GM12878 (cell line): Measurements from ENCODE around the gene MTRF1L. TPM values are rescaled to one million over a fixed set of nuclear protein-coding genes. Genes with fewer than 3 reads are reported as not detected.

Experiments
- ATAC-seq: fragments of 200-7000 bp; cut with Tn5 transposase; 3 replicates; pipeline ENCODE4 v1.9.1; 2020; ENCODE audit warnings: mild to moderate bottlenecking, moderate library complexity
- BruUV-seq: library from RNA; stranded (reverse); fragments of 400-500 nt; replicated peaks from 2 replicates; lab custom pipeline; 2021; lab: Mats Ljungman, UMichigan
- CTCF ChIA-PET: fragments of 300-600 bp; sonication (Branson Sonifier 250); formaldehyde crosslinking; extraction: SDS; loops from one replicate; lab custom pipeline; 2021; ENCODE audit warnings: inconsistent platforms; lab: Yijun Ruan, JAX
- POLR2A ChIA-PET: fragments of 350-600 bp; formaldehyde crosslinking; extraction: SDS; loops from one replicate; lab custom pipeline; 2021; ENCODE audit warnings: inconsistent platforms; lab: Charles Lee
- RAD21 ChIA-PET: fragments of 300-600 bp; sonication (Branson Sonifier 250); formaldehyde crosslinking; loops from one replicate; lab custom pipeline; 2023; ENCODE audit warnings: antibody characterized with exemption; ENCODE audit not compliant: unreplicated experiment; lab: Charles Lee
- SMC1A ChIA-PET: fragments of 300-600 bp; sonication (Branson Sonifier 250); formaldehyde crosslinking; loops from one replicate; lab custom pipeline; 2023; ENCODE audit not compliant: unreplicated experiment, uncharacterized antibody; lab: Charles Lee
- DNase-seq: peaks from one replicate; pipeline ENCODE4 v3.0.0-alpha.2; 2011; ENCODE audit warnings: low read depth, low spot score
- FAIRE-seq: peaks from 3 replicates; lab custom pipeline; 2011; peaks lifted over from hg19 to GRCh38; lab: Jason Lieb, UNC
- H2AFZ ChIP-seq: 2 replicates; pipeline ENCODE4 v1.6.0; 2011; ENCODE audit warnings: low read depth, low read length, control low read depth; ENCODE audit not compliant: control insufficient read depth
- H3K27ac ChIP-seq: 2 replicates; pipeline ENCODE4 v1.5.1; 2011; ENCODE audit warnings: control low read depth; ENCODE audit not compliant: control insufficient read depth, insufficient read depth
- H3K27me3 ChIP-seq, 2 experiments: replicated peaks in 1 of 2; 2 replicates each; pipeline versions ENCODE4 v1.6.0 to v1.6.1; 2011; ENCODE audit warnings: low read length in 1 of 2; ENCODE audit not compliant: control insufficient read depth in 2 of 2, insufficient read depth in 2 of 2
- H3K36me3 ChIP-seq, 2 experiments: 2 replicates each; pipeline ENCODE4 v1.5.1; 2011; ENCODE audit warnings: low read length in 1 of 2; ENCODE audit not compliant: control insufficient read depth in 2 of 2, insufficient read depth in 2 of 2
- H3K4me1 ChIP-seq: 2 replicates; pipeline ENCODE4 v1.6.1; 2011; ENCODE audit warnings: mild to moderate bottlenecking, low read length, moderate library complexity, mixed read lengths; ENCODE audit not compliant: control insufficient read depth, insufficient read depth
- H3K4me2 ChIP-seq: 2 replicates; pipeline ENCODE4 v1.6.0; 2011; ENCODE audit warnings: control low read depth; ENCODE audit not compliant: control insufficient read depth, insufficient read depth
- H3K4me3 ChIP-seq: fragments of 200-600 bp; sonication (generic); 2 replicates; pipeline ENCODE4 v1.5.1; 2016
- H3K79me2 ChIP-seq: 2 replicates; pipeline ENCODE4 v1.6.0; 2011; ENCODE audit warnings: low read length; ENCODE audit not compliant: control insufficient read depth, insufficient read depth
- H3K9ac ChIP-seq: 2 replicates; pipeline ENCODE4 v1.8.0; 2011; ENCODE audit warnings: low read length, control low read depth, mixed read lengths; ENCODE audit not compliant: control insufficient read depth, insufficient read depth
- H3K9me3 ChIP-seq: replicated peaks from 3 replicates; pipeline ENCODE4 v1.5.1; 2011; ENCODE audit warnings: mild to moderate bottlenecking, low read length; ENCODE audit not compliant: control insufficient read depth, insufficient read depth
- H4K20me1 ChIP-seq: 2 replicates; pipeline ENCODE4 v1.6.0; 2011; ENCODE audit not compliant: control insufficient read depth, insufficient read depth
- BHLHE40 ChIP-seq, 2 experiments: fragments of 450-650 bp in 1 of 2; IDR thresholded peaks; 2 replicates each; pipeline ENCODE4 v1.6.1; 2011 to 2017; ENCODE audit warnings: low read depth in 2 of 2, borderline replicate concordance in 1 of 2, improper control_type of control experiment in 1 of 2, low read length in 1 of 2, mild to moderate bottlenecking in 1 of 2
- CHD4 ChIP-seq: fragments of 200-600 bp; sonication (generic); IDR thresholded peaks from 2 replicates; pipeline ENCODE4 v1.6.1; 2016; ENCODE audit warnings: mild to moderate bottlenecking
- DPF2 ChIP-seq: fragments of 450-650 bp; IDR thresholded peaks from 2 replicates; pipeline ENCODE4 v1.6.1; 2017; ENCODE audit warnings: mild to moderate bottlenecking
- IKZF1 ChIP-seq: fragments of 450-650 bp; conservative IDR thresholded peaks from 2 replicates; pipeline ENCODE4 v1.6.1; 2017; ENCODE audit warnings: antibody characterized with exemption, mild to moderate bottlenecking
- NRF1 ChIP-seq: conservative IDR thresholded peaks from 2 replicates; pipeline ENCODE4 v1.6.1; 2011; ENCODE audit warnings: mild to moderate bottlenecking, low read depth, low read length, improper control_type of control experiment
- RCOR1 ChIP-seq: conservative IDR thresholded peaks from 2 replicates; pipeline ENCODE4 v1.6.1; 2012; ENCODE audit warnings: low read depth, low read length, improper control_type of control experiment
- USF2 ChIP-seq: IDR thresholded peaks from 2 replicates; pipeline ENCODE4 v1.6.1; 2011; ENCODE audit warnings: low read depth, low read length, improper control_type of control experiment, borderline replicate concordance
- ZNF687 ChIP-seq: fragments of 450-650 bp; IDR thresholded peaks from 2 replicates; pipeline ENCODE4 v1.6.1; 2017; ENCODE audit warnings: mild to moderate bottlenecking, moderate library complexity
- WGBS: methylation state at CpG from one replicate; pipeline ENCODE4 v1.1.6; 2016; ENCODE audit warnings: low lambda C conversion rate; ENCODE audit not compliant: insufficient replicate concordance, insufficient coverage; ENCODE audit errors: missing lambda C conversion rate; 5-methylcytosine and 5-hydroxymethylcytosine counted together
- in situ Hi-C: fragments of 300-500 bp; cut with MboI; formaldehyde crosslinking; loops from 9 replicates; pipeline ENCODE4 v1.14.3; 2018; ENCODE audit warnings: mixed read lengths
- intact Hi-C: fragments of 100-400 bp; cut with micrococcal nuclease; formaldehyde crosslinking; loops from one replicate; pipeline ENCODE4 v1.14.2; 2022; ENCODE audit not compliant: unreplicated experiment
- polyA plus RNA-seq, 11 experiments: library from polyadenylated mRNA; depleted of rRNA in 4 of 11; unstranded in 6 of 11; stranded (reverse) in 5 of 11; fragments of >200 nt; fragmentation: Nextera tagmentation in 4 of 11; fragmentation: Illumina TruSeq in 1 of 11; extraction: Ambion mirVana in 4 of 11; extraction: Trizol in 1 of 11; gene quantifications; 1 replicate in 1 of 11; 2 replicates in 10 of 11; pipeline versions ENCODE4 v1.2.1 to v1.2.3, GENCODE V29; 2011 to 2016; ENCODE audit warnings: inconsistent platforms in 2 of 11, missing spikeins in 2 of 11, low read depth in 1 of 11
- total RNA-seq, 4 experiments: library from RNA; depleted of rRNA in 3 of 4; stranded (reverse); fragments of >200 nt in 3 of 4; fragmentation: Illumina TruSeq in 1 of 4; extraction: Trizol in 1 of 4; gene quantifications; 2 replicates each; pipeline versions ENCODE4 v1.2.1 to v1.2.3, GENCODE V29; 2013 to 2021

MTRF1L gene
- total and polyA plus RNA-seq, 10 of the 15 experiments (the other 5 are each of a cell fraction or from before 2014, with no cell fraction given) = 5.1 to 21.6 (median 16.1) TPM

GRCh38 chr6:153028286-153028685 is 25.8 kb upstream of the MTRF1L start (continued):
- TF ChIP-seq BHLHE40 (IDR thresholded peaks at IDR 0.05; ENCODE audit: borderline replicate concordance in 1 of 2, low read depth in 2 of 2, low read length in 1 of 2) (no peak), RCOR1 (no peak), USF2 (no peak), ZNF687 (no peak), NRF1 (no peak), IKZF1 (no peak), CHD4 (no peak)

- no peak overlapping the region for H3K4me2 ChIP-seq
- peaks cover 0 to 3% of the 10 kb centered on the region in 2 experiments; a peak in 2 of 4 replicates for H3K27me3 ChIP-seq
- H2AFZ ChIP-seq = no peak overlapping the region
- FAIRE-seq (no peak), ATAC-seq (no peak), DNase-seq (no peak)
- intact Hi-C loops (loop anchor here (10.0 kb wide), 1 partner anchor 473 kb away; no protein-coding TSS in a partner anchor), in situ Hi-C loops (no loop called here)
- H3K9ac ChIP-seq = no peak overlapping the region
- no peaks in the 10 kb centered on the region for H3K36me3 ChIP-seq
- WGBS = 14% methylated on average over 4 of the region's 4 CpGs
- H3K4me3 ChIP-seq = no peak overlapping the region
- no peak for TF ChIP-seq DPF2
- SMC1A ChIA-PET = interaction anchor here (1.1 to 2.8 kb wide), 2 partner anchors 73 to 77 kb away, joined by 4 to 7 read pairs; no protein-coding TSS in a partner anchor
- no peaks in the 10 kb centered on the region for H3K9me3 ChIP-seq
- RAD21 ChIA-PET = interaction anchor here (2.2 kb wide), 1 partner anchor 76 kb away, joined by 6 read pairs; no protein-coding TSS in a partner anchor
- H4K20me1 ChIP-seq = no peaks in the 10 kb centered on the region
- H3K79me2 ChIP-seq = no peaks in the 10 kb centered on the region
- CTCF ChIA-PET = interaction anchor here (1.0 to 4.9 kb wide), 4 partner anchors 50 to 221 kb away, joined by 3 to 47 read pairs (median 4); no protein-coding TSS in a partner anchor
- H3K4me1 ChIP-seq = no peaks in the 10 kb centered on the region
- POLR2A ChIA-PET = interaction anchor here (0.7 kb wide), 1 partner anchor 27 kb away, joined by 3 read pairs; no protein-coding TSS in a partner anchor
- BruUV-seq = no TSS peak
- H3K27ac ChIP-seq = no peak overlapping the region
These were observed 25.0 kb upstream of the MTRF1L start for GRCh38 chr6:153027480-153027879.
